Cardiac fibroblast (primary cell): ENCODE data around the gene ATG4B.

ENCODE experiments used
- DNase-seq, 2 donors: peaks; one replicate each; pipeline versions ENCODE4 v3.0.0 to v3.0.0-alpha.2; 2010; ENCODE audit warnings: low read depth in 2 of 2
- H3K4me3 ChIP-seq, 2 donors: replicated peaks in 1 of 2; 1 replicate in 1 of 2; 2 replicates in 1 of 2; pipeline ENCODE4 v1.5.1; 2011; ENCODE audit warnings: low read depth in 2 of 2, low read length in 2 of 2, mild to moderate bottlenecking in 2 of 2, moderate library complexity in 1 of 2
- TF ChIP-seq, protein P1 (sequence below): IDR thresholded peaks from one replicate; pipeline ENCODE4 v1.5.1; 2011; ENCODE audit warnings: low read depth, mild to moderate bottlenecking, low read length, inconsistent platforms

The ATG4B gene

DNA sequence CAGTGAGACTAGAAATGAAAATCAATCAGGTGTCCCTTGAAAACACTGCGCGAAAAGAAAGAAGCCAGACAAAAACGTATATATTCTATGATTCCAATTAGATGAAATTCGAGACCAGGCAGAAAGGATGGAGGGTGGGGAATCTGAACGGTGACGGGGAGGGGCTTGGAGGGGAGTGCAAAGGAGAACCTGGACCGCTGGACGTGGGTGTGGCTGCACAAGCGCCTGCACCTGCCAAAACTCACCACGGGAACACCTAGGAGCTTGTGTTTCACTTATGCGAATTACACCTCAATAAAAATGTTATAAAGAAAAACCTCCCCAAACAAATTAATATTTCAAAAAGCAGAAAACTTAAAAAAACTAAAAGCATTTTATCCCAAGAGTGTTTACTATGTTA, 22.5 kb upstream of the ATG4B start:
- H3K4me3 ChIP-seq, result no peak overlapping the region
- TF ChIP-seq, protein P1, sequence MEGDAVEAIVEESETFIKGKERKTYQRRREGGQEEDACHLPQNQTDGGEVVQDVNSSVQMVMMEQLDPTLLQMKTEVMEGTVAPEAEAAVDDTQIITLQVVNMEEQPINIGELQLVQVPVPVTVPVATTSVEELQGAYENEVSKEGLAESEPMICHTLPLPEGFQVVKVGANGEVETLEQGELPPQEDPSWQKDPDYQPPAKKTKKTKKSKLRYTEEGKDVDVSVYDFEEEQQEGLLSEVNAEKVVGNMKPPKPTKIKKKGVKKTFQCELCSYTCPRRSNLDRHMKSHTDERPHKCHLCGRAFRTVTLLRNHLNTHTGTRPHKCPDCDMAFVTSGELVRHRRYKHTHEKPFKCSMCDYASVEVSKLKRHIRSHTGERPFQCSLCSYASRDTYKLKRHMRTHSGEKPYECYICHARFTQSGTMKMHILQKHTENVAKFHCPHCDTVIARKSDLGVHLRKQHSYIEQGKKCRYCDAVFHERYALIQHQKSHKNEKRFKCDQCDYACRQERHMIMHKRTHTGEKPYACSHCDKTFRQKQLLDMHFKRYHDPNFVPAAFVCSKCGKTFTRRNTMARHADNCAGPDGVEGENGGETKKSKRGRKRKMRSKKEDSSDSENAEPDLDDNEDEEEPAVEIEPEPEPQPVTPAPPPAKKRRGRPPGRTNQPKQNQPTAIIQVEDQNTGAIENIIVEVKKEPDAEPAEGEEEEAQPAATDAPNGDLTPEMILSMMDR, result no peak
- no peak for DNase-seq

DNA sequence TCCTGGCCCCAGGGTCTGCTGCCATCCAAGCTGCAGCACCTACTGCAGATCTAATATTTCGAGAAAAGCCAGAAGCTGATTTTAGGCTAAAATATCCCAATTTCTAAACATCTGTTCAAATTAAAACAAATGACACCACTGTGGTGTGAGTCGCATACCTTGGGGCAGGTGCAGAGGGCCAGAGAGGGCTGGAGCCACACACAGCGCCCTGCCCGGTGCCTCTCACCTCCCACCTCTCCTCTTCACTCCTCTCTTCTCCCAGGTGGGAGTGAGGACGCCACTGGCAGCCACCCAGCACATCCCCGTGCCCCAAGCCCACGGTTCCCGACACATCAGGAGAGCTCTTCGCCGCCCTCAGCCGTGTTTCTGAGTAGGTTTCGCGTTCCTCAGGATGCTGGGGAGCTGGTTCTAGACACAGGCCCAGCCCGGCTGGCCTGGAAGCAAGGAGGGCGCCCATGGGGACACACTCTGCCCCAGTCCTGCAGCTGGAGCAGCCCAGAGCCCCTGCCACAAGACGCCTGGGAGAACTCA, 21.9 kb upstream of the ATG4B start:
- DNase-seq, result no peak
- H3K4me3 ChIP-seq, result no peak overlapping the region
- TF ChIP-seq, protein P1, result no peak

DNA sequence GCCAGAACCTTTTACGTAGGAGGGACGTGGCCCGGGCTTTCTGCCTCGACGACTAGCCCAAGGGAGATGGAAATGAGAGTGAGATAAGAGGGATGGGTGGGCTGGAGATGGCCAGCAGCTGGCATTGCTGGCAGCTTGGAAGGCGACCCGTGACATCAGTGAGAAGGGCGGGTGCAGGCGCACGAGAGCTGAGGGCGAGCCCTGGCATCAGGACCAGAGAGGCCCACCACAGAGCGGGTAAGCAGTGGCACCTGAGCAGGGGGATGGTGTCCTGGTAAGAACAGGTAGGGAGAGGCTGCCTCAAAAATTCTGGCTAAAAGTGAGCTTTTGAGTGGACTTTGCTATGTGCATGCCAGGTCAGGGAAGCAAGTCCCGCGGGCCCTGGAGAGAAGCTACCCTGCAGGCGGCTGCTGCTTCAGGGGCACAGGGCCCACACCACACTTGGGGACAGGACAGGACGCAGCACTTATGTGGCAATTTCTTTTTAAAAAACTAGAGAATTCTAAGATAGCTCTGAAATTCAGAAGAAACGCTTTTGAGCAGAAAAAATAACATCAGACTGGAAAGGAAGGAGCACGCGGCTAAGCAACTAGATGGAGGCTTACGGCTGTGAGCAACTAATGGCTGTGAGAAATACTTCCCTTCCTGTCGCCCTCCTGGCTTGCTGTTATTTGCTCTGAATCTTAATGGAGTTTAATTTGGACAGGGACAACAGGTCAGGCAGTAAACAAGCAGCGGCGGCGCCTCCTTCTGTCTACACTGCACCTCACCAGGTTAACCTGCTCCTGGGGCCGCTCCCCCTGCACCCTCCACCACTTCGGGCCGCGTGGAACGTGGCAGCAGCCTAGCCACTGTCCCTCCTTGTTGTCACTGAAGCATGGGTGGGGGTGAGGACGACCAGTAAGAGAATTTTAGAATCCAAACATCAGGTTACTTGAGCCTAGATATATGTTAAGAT, 21.0 kb upstream of the ATG4B start:
- DNase-seq, result no peak
- no peak overlapping the region for H3K4me3 ChIP-seq
- TF ChIP-seq, protein P1, result no peak

DNA sequence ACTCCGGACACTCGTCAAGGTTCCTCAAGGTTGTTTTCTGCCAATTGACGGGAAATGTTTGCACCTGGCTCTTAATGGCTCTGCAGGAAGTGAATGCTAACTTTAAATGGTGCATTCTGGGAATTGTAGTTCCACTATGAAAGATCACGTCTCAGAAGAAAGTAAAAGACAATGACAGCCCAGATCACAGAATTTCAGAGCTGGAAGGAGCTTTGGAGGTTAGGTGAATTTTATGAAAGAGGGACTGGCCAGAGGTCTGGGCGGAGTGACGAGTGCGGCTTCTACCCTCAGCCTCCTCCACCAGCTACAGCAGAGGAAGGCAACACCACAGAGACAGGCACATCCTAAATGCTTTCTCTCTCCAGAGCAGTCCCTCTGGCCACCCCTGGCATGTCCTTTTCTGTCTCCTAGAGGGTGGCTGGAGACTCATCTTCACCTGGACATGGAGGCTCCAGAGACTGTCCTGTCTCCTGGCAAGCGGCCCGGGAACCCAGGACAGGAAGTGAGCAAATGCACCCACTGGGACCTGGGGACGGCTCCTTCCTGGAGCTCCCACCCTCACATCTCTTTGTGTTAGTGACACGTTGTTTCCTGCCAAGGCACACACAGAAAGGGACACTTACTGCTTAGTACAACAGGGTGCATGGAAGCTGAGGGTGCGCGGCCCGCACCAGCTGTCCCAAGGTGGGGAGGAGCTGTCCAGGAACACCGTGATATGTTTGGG, 19.9 kb upstream of the ATG4B start:
- H3K4me3 ChIP-seq, result no peak overlapping the region
- peak; percentile 11 to 36 for DNase-seq
- TF ChIP-seq, protein P1, result no peak

DNA sequence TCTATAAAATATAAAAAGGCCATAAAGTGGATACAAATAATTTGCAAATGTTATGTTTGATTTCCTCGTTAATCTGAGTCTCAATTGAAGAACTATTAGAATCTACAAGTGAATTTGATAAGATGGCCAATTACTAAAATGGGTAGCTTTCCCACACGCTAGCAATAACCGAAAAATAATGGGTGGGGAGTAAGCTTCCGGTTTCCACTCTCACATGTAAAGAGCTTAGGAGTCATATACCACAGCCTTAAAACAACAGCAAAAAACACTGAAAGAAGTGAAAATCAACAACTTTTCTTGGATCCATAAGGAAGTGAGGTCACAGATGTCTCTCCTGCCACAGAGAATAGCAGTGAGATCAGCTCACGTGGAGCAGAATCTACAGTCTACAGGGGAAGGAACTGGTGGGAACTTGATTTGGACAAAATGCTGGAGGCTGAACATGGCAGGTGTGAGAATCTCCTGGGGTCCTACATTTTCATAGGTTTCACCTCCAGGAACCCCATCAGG, 19.1 kb upstream of the ATG4B start:
- TF ChIP-seq, protein P1, result no peak
- peak in 1 of 2 donors; percentile 12 for DNase-seq
- H3K4me3 ChIP-seq, result no peak overlapping the region

DNA sequence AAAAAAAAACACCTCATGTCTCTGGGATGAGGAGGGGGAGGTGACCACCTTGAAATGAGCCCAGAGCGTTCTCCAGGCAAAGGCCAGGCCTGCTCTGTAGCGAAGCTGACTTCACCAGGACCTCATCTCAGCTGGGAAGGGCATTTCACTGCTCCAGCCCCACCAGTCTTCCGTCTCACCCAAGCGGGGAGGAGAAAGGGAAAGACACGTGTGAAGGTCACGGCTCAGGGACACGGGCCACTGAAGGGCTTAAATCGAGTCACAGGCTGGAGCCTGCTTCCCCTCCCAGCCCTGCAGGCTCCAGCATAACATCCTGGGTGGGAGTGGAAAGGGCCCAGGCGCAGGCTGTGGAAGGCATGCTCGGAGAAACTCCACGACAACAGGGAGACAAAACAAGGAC, 18.7 kb upstream of the ATG4B start:
- TF ChIP-seq, protein P1, result no peak
- H3K4me3 ChIP-seq, result no peak overlapping the region
- DNase-seq, result no peak
